Activated CD8-positive, alpha-beta memory T cell treated with anti-CD3 and anti-CD28 coated beads, Interleukin-2, amount 10 ng/mL, durations not matched to agents 7 days and 5 days (primary cell): ENCODE measurements around the gene PAX2. TPM values are rescaled to one million over a fixed set of nuclear protein-coding genes. Genes with fewer than 3 reads are reported as not detected.

Experiments used
- ATAC-seq: fragments of 150-1000 bp; cut with Tn5 transposase; one replicate; pipeline ENCODE4 v1.10.0; 2021; ENCODE audit warnings: moderate library complexity
- CTCF ChIA-PET: fragments of 350-600 bp; sonication (Branson Sonifier 250); formaldehyde crosslinking; loops from one replicate; lab custom pipeline; 2021; ENCODE audit warnings: antibody characterized with exemption; lab: Charles Lee
- DNase-seq: peaks from one replicate; pipeline ENCODE4 v3.0.0-alpha.2; 2020
- H3K27ac Mint-ChIP-seq: one replicate; pipeline ENCODE4 v1.8.0; 2021; ENCODE audit warnings: mild to moderate bottlenecking, mixed read lengths
- H3K27me3 Mint-ChIP-seq: one replicate; pipeline ENCODE4 v1.8.0; 2021; ENCODE audit warnings: mixed read lengths
- H3K36me3 Mint-ChIP-seq: one replicate; pipeline ENCODE4 v1.8.0; 2021; ENCODE audit warnings: mild to moderate bottlenecking, mixed read lengths
- H3K4me1 Mint-ChIP-seq: one replicate; pipeline ENCODE4 v1.8.0; 2021; ENCODE audit warnings: mixed read lengths
- H3K4me3 Mint-ChIP-seq: one replicate; pipeline ENCODE4 v1.8.0; 2021; ENCODE audit warnings: mild to moderate bottlenecking, moderate library complexity, mixed read lengths
- H3K9me3 Mint-ChIP-seq: one replicate; pipeline ENCODE4 v1.8.0; 2022; ENCODE audit warnings: low read depth, mixed read lengths
- total RNA-seq, 2 experiments: library from RNA; stranded (reverse); gene quantifications; one replicate each; pipeline ENCODE4 v1.2.3, GENCODE V29; 2021

The PAX2 gene
- total RNA-seq, 2 experiments from 2014 or later = not detected

- Mint-ChIP-seq H3K4me1 (peaks cover 37% of the 10 kb centered on the region), H3K9me3 (no peaks in the 10 kb centered on the region), H3K36me3 (peaks cover 5% of the 10 kb centered on the region), H3K4me3 (peak overlapping the region; percentile 28), H3K27ac (no peak overlapping the region), H3K27me3 (peaks cover 97% of the 10 kb centered on the region)
- CTCF ChIA-PET = no interaction called here
- ATAC-seq (no peak), DNase-seq (no peak)
Measured at GRCh38 chr10:100729862-100730724, 15.3 kb upstream of the PAX2 start.

- Mint-ChIP-seq H3K27ac (peak overlapping the region; percentile 12), H3K27me3 (peaks cover 94% of the 10 kb centered on the region), H3K4me1 (peaks cover 39% of the 10 kb centered on the region), H3K9me3 (no peaks in the 10 kb centered on the region), H3K4me3 (no peak overlapping the region), H3K36me3 (peaks cover 5% of the 10 kb centered on the region)
- CTCF ChIA-PET = no interaction called here
- DNase-seq (peak; percentile 56), ATAC-seq (peak; percentile 35)
Measured at GRCh38 chr10:100730725-100731406, 14.5 kb upstream of the PAX2 start.

- peak overlapping the region; percentile 12 for H3K27ac Mint-ChIP-seq
Measured at GRCh38 chr10:100731407-100732240, 13.8 kb upstream of the PAX2 start.

GRCh38 chr10:100732241-100732596 is 13.2 kb upstream of the PAX2 start:
- H3K27ac Mint-ChIP-seq = no peak overlapping the region
- peaks cover 45% of the 10 kb centered on the region for H3K4me1 Mint-ChIP-seq
- no peaks in the 10 kb centered on the region for H3K9me3 Mint-ChIP-seq
- no peak overlapping the region for H3K4me3 Mint-ChIP-seq
- CTCF ChIA-PET = interaction anchor here (1.1 kb wide), 1 partner anchor 410 kb away, joined by 3 read pairs; no protein-coding TSS in a partner anchor
- H3K27me3 Mint-ChIP-seq = peaks cover 96% of the 10 kb centered on the region
- ATAC-seq (no peak), DNase-seq (no peak)
- H3K36me3 Mint-ChIP-seq = peaks cover 5% of the 10 kb centered on the region

More at GRCh38 chr10:100731407-100732240, 13.8 kb upstream of the PAX2 start:
- Mint-ChIP-seq H3K4me3 (no peak overlapping the region), H3K9me3 (no peaks in the 10 kb centered on the region), H3K36me3 (peaks cover 5% of the 10 kb centered on the region), H3K4me1 (peaks cover 40% of the 10 kb centered on the region), H3K27me3 (peaks cover 94% of the 10 kb centered on the region)
- ATAC-seq = no peak
- CTCF ChIA-PET = no interaction called here
- no peak for DNase-seq

- H3K27ac Mint-ChIP-seq = no peak overlapping the region
- CTCF ChIA-PET = interaction anchor here (1.1 to 2.9 kb wide), 2 partner anchors 10 to 409 kb away, joined by 3 to 15 read pairs; no protein-coding TSS in a partner anchor
- H3K9me3 Mint-ChIP-seq = no peaks in the 10 kb centered on the region
- H3K36me3 Mint-ChIP-seq = peaks cover 5% of the 10 kb centered on the region
- ATAC-seq = no peak
- H3K4me1 Mint-ChIP-seq = peaks cover 54% of the 10 kb centered on the region
- no peak for DNase-seq
- no peak overlapping the region for H3K4me3 Mint-ChIP-seq
- peaks cover 96% of the 10 kb centered on the region for H3K27me3 Mint-ChIP-seq
Measured at GRCh38 chr10:100733329-100733728, 12.1 kb upstream of the PAX2 start.

DNA sequence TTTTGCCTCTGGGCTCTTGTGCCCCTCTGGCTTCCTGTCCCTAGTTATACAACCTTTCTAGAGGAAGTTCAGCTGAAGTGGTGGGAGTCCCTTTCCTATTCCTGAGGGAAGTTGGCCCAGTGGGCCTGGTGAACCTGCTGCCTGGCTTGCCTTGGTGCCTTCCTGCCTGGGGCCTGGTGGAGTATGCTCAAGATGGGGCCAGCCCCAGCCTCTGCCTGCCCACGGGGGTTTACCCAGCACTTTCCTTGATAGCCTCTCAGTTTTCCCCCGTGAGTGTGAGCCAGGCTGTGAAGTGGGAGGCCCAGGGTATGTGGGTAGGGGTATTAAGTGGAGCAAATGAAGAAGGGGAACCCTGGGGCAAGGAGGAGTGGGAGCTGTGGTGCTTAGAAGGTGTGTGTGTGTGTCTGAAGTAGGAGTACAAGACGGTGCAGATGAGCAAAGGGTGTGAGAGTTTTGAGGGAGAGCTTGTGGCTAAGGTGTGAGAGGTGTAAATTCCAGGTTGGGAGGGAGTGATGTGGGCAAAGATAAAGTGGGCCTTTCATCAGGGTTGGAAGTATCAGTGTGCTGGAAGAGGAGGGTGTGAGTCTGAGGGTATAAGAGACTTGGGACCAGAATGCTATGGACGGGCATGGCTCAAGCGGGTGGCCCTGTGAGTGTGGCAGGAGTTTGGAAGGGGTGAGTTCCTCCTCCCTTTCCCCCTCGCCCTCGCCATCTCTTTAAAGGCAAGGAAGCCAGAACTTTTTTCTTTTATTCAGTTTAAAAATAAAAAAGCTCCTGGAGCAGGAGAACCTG is 10.9 kb upstream of the PAX2 start:
- no peak overlapping the region for H3K27ac Mint-ChIP-seq

GRCh38 chr10:100735087-100735336 is 10.4 kb upstream of the PAX2 start:
- Mint-ChIP-seq H3K9me3 (no peaks in the 10 kb centered on the region), H3K36me3 (peaks cover 5% of the 10 kb centered on the region), H3K4me1 (peaks cover 49% of the 10 kb centered on the region), H3K27ac (no peak overlapping the region), H3K4me3 (no peak overlapping the region), H3K27me3 (peaks cover 96% of the 10 kb centered on the region)
- CTCF ChIA-PET = interaction anchor here (2.9 kb wide), 1 partner anchor 9 kb away, joined by 15 read pairs; no protein-coding TSS in a partner anchor
- no peak for DNase-seq
- no peak for ATAC-seq

More for the DNA sequence above, 10.9 kb upstream of the PAX2 start:
- CTCF ChIA-PET = interaction anchor here (2.9 kb wide), 1 partner anchor 9 kb away, joined by 15 read pairs; no protein-coding TSS in a partner anchor
- Mint-ChIP-seq H3K27me3 (peaks cover 96% of the 10 kb centered on the region), H3K9me3 (no peaks in the 10 kb centered on the region), H3K4me3 (no peak overlapping the region), H3K36me3 (peaks cover 5% of the 10 kb centered on the region), H3K4me1 (peaks cover 50% of the 10 kb centered on the region)
- no peak for ATAC-seq
- no peak for DNase-seq

- Mint-ChIP-seq H3K4me3 (no peak overlapping the region), H3K27me3 (peaks cover 96% of the 10 kb centered on the region), H3K9me3 (no peaks in the 10 kb centered on the region), H3K36me3 (peaks cover 2% of the 10 kb centered on the region), H3K27ac (no peak overlapping the region), H3K4me1 (peaks cover 46% of the 10 kb centered on the region)
- CTCF ChIA-PET = interaction anchor here (1.7 to 2.9 kb wide), 2 partner anchors 8 to 65 kb away, joined by 4 to 15 read pairs; no protein-coding TSS in a partner anchor
- ATAC-seq (no peak), DNase-seq (no peak)
Measured at GRCh38 chr10:100735337-100736143, 9.8 kb upstream of the PAX2 start.

- H3K36me3 Mint-ChIP-seq = peaks cover 2% of the 10 kb centered on the region
- peaks cover 40% of the 10 kb centered on the region for H3K4me1 Mint-ChIP-seq
- no peaks in the 10 kb centered on the region for H3K9me3 Mint-ChIP-seq
- H3K27ac Mint-ChIP-seq = no peak overlapping the region
- ATAC-seq (no peak), DNase-seq (no peak)
- peaks cover 97% of the 10 kb centered on the region for H3K27me3 Mint-ChIP-seq
- CTCF ChIA-PET = interaction anchor here (1.7 kb wide), 1 partner anchor 66 kb away, joined by 4 read pairs; no protein-coding TSS in a partner anchor
- no peak overlapping the region for H3K4me3 Mint-ChIP-seq
Measured at GRCh38 chr10:100736144-100736808, 9.1 kb upstream of the PAX2 start.

DNA sequence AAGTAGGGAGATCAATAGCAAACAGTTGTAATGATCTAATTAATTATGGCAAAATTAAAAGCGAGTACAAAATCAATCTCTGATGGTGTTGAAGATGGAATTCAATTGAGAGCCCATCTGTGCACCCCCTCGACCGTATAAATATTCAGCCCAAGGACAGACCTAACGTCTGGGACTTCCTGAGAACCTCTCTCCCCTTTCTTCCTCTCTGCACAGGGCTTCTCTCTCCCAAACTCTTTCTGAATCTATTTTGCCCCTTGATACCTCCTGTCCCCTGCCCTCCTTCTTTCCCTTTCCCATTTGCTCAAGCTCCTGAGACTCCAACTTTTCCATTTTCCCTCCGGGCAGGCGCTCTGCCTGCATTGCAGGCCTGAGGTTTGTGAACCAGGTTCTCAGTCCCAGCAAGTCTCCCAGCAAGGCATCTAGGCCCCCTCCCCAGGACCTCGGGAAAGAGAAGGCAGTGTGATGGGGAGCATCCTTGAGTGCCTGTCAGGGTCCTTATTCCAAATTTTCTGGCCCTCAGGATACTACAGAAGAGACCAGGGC is 8.5 kb upstream of the PAX2 start:
- DNase-seq (no peak), ATAC-seq (no peak)
- H3K4me3 Mint-ChIP-seq = no peak overlapping the region
- peaks cover 36% of the 10 kb centered on the region for H3K4me1 Mint-ChIP-seq
- peaks cover 97% of the 10 kb centered on the region for H3K27me3 Mint-ChIP-seq
- no peak overlapping the region for H3K27ac Mint-ChIP-seq
- peaks cover 2% of the 10 kb centered on the region for H3K36me3 Mint-ChIP-seq
- CTCF ChIA-PET = interaction anchor here (1.7 kb wide), 1 partner anchor 66 kb away, joined by 4 read pairs; no protein-coding TSS in a partner anchor
- no peaks in the 10 kb centered on the region for H3K9me3 Mint-ChIP-seq

- H3K27me3 Mint-ChIP-seq = peaks cover 97% of the 10 kb centered on the region
- CTCF ChIA-PET = interaction anchor here (1.1 to 1.3 kb wide), 2 partner anchors 9 to 175 kb away, joined by 3 to 4 read pairs; no protein-coding TSS in a partner anchor
- H3K27ac Mint-ChIP-seq = no peak overlapping the region
- H3K9me3 Mint-ChIP-seq = no peaks in the 10 kb centered on the region
- peaks cover 36% of the 10 kb centered on the region for H3K4me1 Mint-ChIP-seq
- H3K36me3 Mint-ChIP-seq = peaks cover 2% of the 10 kb centered on the region
- ATAC-seq = no peak
- peak; percentile 50 for DNase-seq
- peak overlapping the region; percentile 69 for H3K4me3 Mint-ChIP-seq
Measured at GRCh38 chr10:100737355-100738054, 7.9 kb upstream of the PAX2 start.
